IgD-negative memory B cell (primary cell): ENCODE data around the gene S100A12. TPM values are rescaled to one million over a fixed set of nuclear protein-coding genes. Genes with fewer than 3 reads are reported as not detected.

Experiments used
- H3K27ac Mint-ChIP-seq, 3 donors: one replicate each; pipeline ENCODE4 v1.8.0; 2020 to 2022; ENCODE audit warnings: mild to moderate bottlenecking in 3 of 3, mixed read lengths in 3 of 3, moderate library complexity in 1 of 3
- H3K27me3 Mint-ChIP-seq: one replicate; pipeline ENCODE4 v1.8.0; 2021; ENCODE audit warnings: mixed read lengths
- H3K36me3 Mint-ChIP-seq: one replicate; pipeline ENCODE4 v1.8.0; 2020; ENCODE audit warnings: mild to moderate bottlenecking, mixed read lengths
- H3K4me1 Mint-ChIP-seq, 3 donors: one replicate each; pipeline ENCODE4 v1.8.0; 2020 to 2022; ENCODE audit warnings: mixed read lengths in 3 of 3, mild to moderate bottlenecking in 1 of 3
- H3K4me3 Mint-ChIP-seq, 4 donors: one replicate each; pipeline ENCODE4 v1.8.0; 2020 to 2022; ENCODE audit warnings: mild to moderate bottlenecking in 4 of 4, mixed read lengths in 4 of 4, moderate library complexity in 3 of 4
- H3K9me3 Mint-ChIP-seq, 3 donors: one replicate each; pipeline ENCODE4 v1.8.0; 2020 to 2021; ENCODE audit warnings: mixed read lengths in 3 of 3, mild to moderate bottlenecking in 1 of 3
- polyA plus RNA-seq: library from polyadenylated mRNA; unstranded; fragments of 300-500 nt; fragmentation: Illumina TruSeq; gene quantifications from one replicate; pipeline ENCODE4 v1.2.3, GENCODE V29; 2021

The S100A12 gene
- polyA plus RNA-seq, 1 donor from 2014 or later, result 0.97 TPM

GRCh38 chr1:153401461-153401860 lies 26.0 kb upstream of the S100A12 start:
- Mint-ChIP-seq H3K9me3 (no peaks in the 10 kb centered on the region), H3K36me3 (no peaks in the 10 kb centered on the region), H3K27ac (peak overlapping the region in 1 of 3 donors; percentile 48), H3K4me3 (no peak overlapping the region), H3K4me1 (no peaks in the 10 kb centered on the region), H3K27me3 (peaks cover 12% of the 10 kb centered on the region)

- no peaks in the 10 kb centered on the region for H3K4me1 Mint-ChIP-seq
- peaks cover 2% of the 10 kb centered on the region for H3K36me3 Mint-ChIP-seq
- peaks cover 16% of the 10 kb centered on the region for H3K27me3 Mint-ChIP-seq
- H3K4me3 Mint-ChIP-seq, result no peak overlapping the region
- H3K9me3 Mint-ChIP-seq, result no peaks in the 10 kb centered on the region
- H3K27ac Mint-ChIP-seq, result no peak overlapping the region
Measured at GRCh38 chr1:153400244-153400643, 24.8 kb upstream of the S100A12 start.

GRCh38 chr1:153399401-153400055 lies 24.1 kb upstream of the S100A12 start:
- Mint-ChIP-seq H3K36me3 (peaks cover 2% of the 10 kb centered on the region), H3K4me3 (no peak overlapping the region), H3K27ac (no peak overlapping the region), H3K4me1 (no peaks in the 10 kb centered on the region), H3K9me3 (no peaks in the 10 kb centered on the region), H3K27me3 (peaks cover 17% of the 10 kb centered on the region)

- Mint-ChIP-seq H3K36me3 (peaks cover 2% of the 10 kb centered on the region), H3K27ac (no peak overlapping the region), H3K4me1 (no peaks in the 10 kb centered on the region), H3K4me3 (no peak overlapping the region), H3K27me3 (peaks cover 17% of the 10 kb centered on the region), H3K9me3 (no peaks in the 10 kb centered on the region)
Measured at GRCh38 chr1:153397924-153398651, 22.7 kb upstream of the S100A12 start.

GRCh38 chr1:153397051-153397923 lies 21.9 kb upstream of the S100A12 start:
- Mint-ChIP-seq H3K4me1 (no peaks in the 10 kb centered on the region), H3K36me3 (peaks cover 2% of the 10 kb centered on the region), H3K9me3 (no peaks in the 10 kb centered on the region), H3K27ac (no peak overlapping the region), H3K4me3 (no peak overlapping the region), H3K27me3 (peaks cover 17% of the 10 kb centered on the region)

- H3K9me3 Mint-ChIP-seq, result no peaks in the 10 kb centered on the region
- no peak overlapping the region for H3K27ac Mint-ChIP-seq
- H3K27me3 Mint-ChIP-seq, result peaks cover 15% of the 10 kb centered on the region
- H3K4me1 Mint-ChIP-seq, result no peaks in the 10 kb centered on the region
- peaks cover 2% of the 10 kb centered on the region for H3K36me3 Mint-ChIP-seq
- H3K4me3 Mint-ChIP-seq, result no peak overlapping the region
Measured at GRCh38 chr1:153396461-153396860, 21.0 kb upstream of the S100A12 start.

- Mint-ChIP-seq H3K27me3 (peaks cover 18% of the 10 kb centered on the region), H3K27ac (no peak overlapping the region)
Measured at GRCh38 chr1:153395776-153396175, 20.4 kb upstream of the S100A12 start.

GRCh38 chr1:153395136-153395685 lies 19.8 kb upstream of the S100A12 start:
- Mint-ChIP-seq H3K36me3 (peaks cover 2% of the 10 kb centered on the region), H3K4me1 (peaks cover 0 to 2% (median 0%) of the 10 kb centered on the region in 3 donors), H3K27me3 (peaks cover 18% of the 10 kb centered on the region), H3K27ac (no peak overlapping the region), H3K4me3 (no peak overlapping the region), H3K9me3 (no peaks in the 10 kb centered on the region)

More at GRCh38 chr1:153395776-153396175, 20.4 kb upstream of the S100A12 start:
- H3K4me3 Mint-ChIP-seq, result peak overlapping the region in 1 of 4 donors; percentile 83
- H3K36me3 Mint-ChIP-seq, result peaks cover 2% of the 10 kb centered on the region
- H3K9me3 Mint-ChIP-seq, result no peaks in the 10 kb centered on the region
- peaks cover 0 to under 1% (median 0%) of the 10 kb centered on the region in 3 donors for H3K4me1 Mint-ChIP-seq

- H3K4me1 Mint-ChIP-seq, result peaks cover 0 to 2% (median 0%) of the 10 kb centered on the region in 3 donors
- no peaks in the 10 kb centered on the region for H3K9me3 Mint-ChIP-seq
- H3K27ac Mint-ChIP-seq, result no peak overlapping the region
- H3K36me3 Mint-ChIP-seq, result peaks cover 2% of the 10 kb centered on the region
- H3K4me3 Mint-ChIP-seq, result no peak overlapping the region
- peaks cover 14% of the 10 kb centered on the region for H3K27me3 Mint-ChIP-seq
Measured at GRCh38 chr1:153394391-153394790, 19.0 kb upstream of the S100A12 start.

GRCh38 chr1:153393926-153394325 lies 18.5 kb upstream of the S100A12 start:
- no peak overlapping the region for H3K27ac Mint-ChIP-seq
- no peaks in the 10 kb centered on the region for H3K9me3 Mint-ChIP-seq
- peaks cover 0 to 2% (median 0%) of the 10 kb centered on the region in 3 donors for H3K4me1 Mint-ChIP-seq
- peaks cover 14% of the 10 kb centered on the region for H3K27me3 Mint-ChIP-seq
- H3K4me3 Mint-ChIP-seq, result no peak overlapping the region
- peaks cover 2% of the 10 kb centered on the region for H3K36me3 Mint-ChIP-seq

GRCh38 chr1:153392822-153393221 lies 17.4 kb upstream of the S100A12 start:
- peaks cover 2% of the 10 kb centered on the region for H3K36me3 Mint-ChIP-seq
- H3K27ac Mint-ChIP-seq, result no peak overlapping the region
- H3K9me3 Mint-ChIP-seq, result no peaks in the 10 kb centered on the region
- H3K27me3 Mint-ChIP-seq, result peaks cover 12% of the 10 kb centered on the region
- peaks cover 0 to 2% (median 0%) of the 10 kb centered on the region in 3 donors for H3K4me1 Mint-ChIP-seq
- H3K4me3 Mint-ChIP-seq, result no peak overlapping the region

GRCh38 chr1:153392258-153392657 lies 16.8 kb upstream of the S100A12 start:
- H3K4me1 Mint-ChIP-seq, result peaks cover 0 to 2% (median 0%) of the 10 kb centered on the region in 3 donors
- H3K9me3 Mint-ChIP-seq, result no peaks in the 10 kb centered on the region
- H3K27ac Mint-ChIP-seq, result no peak overlapping the region
- H3K4me3 Mint-ChIP-seq, result no peak overlapping the region
- H3K27me3 Mint-ChIP-seq, result peaks cover 14% of the 10 kb centered on the region
- H3K36me3 Mint-ChIP-seq, result peaks cover 2% of the 10 kb centered on the region

GRCh38 chr1:153390938-153391710 lies 15.7 kb upstream of the S100A12 start, which contains the start of gene S100A8:
S100A8 (minus strand) TSS chr1:153391073; CDS start chr1:153390535, 538 bp downstream.
- no peak within 1 kb of the TSS for H3K4me3 Mint-ChIP-seq
- H3K4me1 Mint-ChIP-seq, result peaks cover 0 to 2% (median 0%) of the 10 kb centered on the region in 3 donors
- peak within 1 kb of the TSS in 1 of 3 donors; percentile 64 for H3K27ac Mint-ChIP-seq

More at GRCh38 chr1:153390938-153391710, 15.7 kb upstream of the S100A12 start, which contains the start of gene S100A8:
- H3K27me3 Mint-ChIP-seq, result peaks cover 14% of the 10 kb centered on the region
- H3K9me3 Mint-ChIP-seq, result no peaks in the 10 kb centered on the region
- peaks cover 2% of the 10 kb centered on the region for H3K36me3 Mint-ChIP-seq
